HG03097 (cell line): ENCODE results near the gene ARL16.

ENCODE experiments used
- ATAC-seq: cut with Tn5 transposase; IDR thresholded peaks from one replicate; pipeline ENCODE4 v1.9.1; 2021; ENCODE audit not compliant: unreplicated experiment, low FRiP score

Gene ARL16

DNA sequence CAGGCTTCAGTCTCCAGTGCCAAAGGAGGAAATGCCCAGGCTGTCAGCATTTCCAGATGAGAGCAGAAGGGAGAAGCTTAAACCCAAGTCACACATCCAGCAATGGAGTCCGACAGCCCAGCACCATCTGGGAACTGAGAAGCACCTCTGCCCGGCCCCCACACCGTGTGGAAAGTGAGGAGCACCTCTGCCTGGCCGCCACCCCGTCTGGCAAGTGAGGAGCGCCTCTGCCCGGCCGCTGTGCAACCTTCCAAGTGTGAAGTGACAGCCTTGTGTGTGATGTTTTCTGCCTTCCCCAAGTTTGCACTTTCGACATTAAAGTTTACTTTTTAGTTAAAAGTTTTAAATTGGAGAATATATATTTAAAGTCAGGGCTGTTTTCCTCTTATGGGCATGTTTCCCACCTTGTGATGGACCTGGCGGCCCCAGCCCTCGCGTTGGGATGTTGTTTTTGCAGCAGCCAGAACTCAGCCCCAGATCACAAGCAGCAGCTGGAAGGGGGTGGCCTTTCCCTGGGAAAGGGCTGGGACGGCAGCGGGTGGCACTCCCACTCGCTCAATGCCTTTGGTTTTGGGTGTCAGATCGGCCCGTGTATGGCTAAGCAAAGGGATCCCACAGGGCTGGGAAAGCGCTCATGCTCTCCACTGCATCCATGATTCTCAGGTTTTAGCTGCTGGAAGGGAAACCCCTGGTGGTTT lies 9.9 kb downstream of the ARL16 start:
- ATAC-seq: no peak

- no peak for ATAC-seq
Observed at GRCh38 chr17:81672954-81673353, 10.6 kb downstream of the ARL16 start.

- ATAC-seq: no peak
Observed at GRCh38 chr17:81672504-81672903, 11.1 kb downstream of the ARL16 start.

DNA sequence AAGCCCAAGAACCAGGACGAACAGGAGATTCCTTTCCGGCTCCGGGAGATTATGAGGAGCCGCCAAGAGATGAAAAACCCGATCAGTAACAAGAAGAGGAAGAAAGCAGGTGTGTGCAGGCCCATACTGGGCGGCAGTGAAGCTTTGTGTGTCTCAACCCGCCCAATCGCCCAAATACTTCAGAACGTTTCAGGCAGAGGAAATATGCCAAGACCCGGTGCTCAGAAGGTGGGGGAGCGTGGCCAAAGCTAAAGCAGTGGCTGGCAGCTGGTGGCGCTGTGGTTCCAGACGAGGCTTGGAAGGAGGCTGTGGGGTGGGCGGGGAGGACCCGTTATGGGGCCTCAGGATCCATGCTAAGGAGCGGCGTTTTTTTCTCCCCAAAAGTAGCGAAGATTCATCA lies 15.8 kb downstream of the ARL16 start:
- no peak for ATAC-seq

DNA sequence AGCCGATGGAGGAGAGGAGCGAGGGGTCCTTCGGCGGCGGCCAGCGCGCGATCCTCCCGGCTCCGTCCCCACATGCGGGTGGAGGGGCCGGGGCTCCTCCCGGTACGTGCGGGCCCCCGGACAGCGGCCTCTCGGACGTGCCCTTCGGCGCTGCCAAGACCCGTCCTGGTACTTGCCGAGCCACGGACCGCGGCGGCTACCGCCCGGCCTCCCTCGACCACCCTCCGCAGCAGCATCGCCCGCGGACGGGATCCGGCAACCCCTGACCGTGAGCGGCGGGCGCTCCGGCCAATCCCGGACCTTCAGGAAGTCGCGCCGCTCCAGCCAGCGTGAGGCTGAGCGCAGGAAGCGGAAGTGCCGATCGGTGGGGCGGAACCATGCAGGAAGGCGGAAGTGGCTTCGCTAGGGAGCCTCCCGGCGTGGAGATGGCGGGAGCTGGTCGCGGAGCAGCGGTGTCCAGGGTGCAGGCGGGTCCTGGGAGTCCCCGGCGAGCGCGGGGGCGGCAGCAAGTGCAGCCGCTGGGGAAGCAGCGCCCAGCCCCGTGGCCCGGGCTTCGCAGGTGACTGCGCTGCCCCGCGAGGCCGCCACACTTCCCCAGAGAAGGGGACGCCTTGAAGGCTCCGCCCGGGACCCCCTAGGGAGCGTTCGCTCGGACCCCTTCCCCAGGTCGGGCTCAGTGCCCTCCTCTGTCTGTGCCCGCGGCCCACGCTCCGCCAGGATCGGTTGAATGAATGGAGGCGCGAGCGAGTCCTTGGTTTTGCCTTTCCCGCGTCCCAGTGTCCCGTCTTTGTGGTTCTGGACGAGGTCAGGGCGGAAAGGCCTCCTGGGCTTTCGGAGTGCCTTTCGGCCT lies 17.0 kb downstream of the ARL16 start, which contains the start of the genes CCDC137 and OXLD1:
TSS of gene CCDC137 (plus strand) at position 396 of the 850 bp plus-strand sequence. CDS start at position 426, 30 bp downstream.
TSS of gene OXLD1 (minus strand) at position 264 of the 850 bp plus-strand sequence. CDS start at position 236, 28 bp downstream.
- peak; percentile 83 for ATAC-seq

- peak; percentile 8 for ATAC-seq
Observed at GRCh38 chr17:81666092-81666341, 17.6 kb downstream of the ARL16 start.

DNA sequence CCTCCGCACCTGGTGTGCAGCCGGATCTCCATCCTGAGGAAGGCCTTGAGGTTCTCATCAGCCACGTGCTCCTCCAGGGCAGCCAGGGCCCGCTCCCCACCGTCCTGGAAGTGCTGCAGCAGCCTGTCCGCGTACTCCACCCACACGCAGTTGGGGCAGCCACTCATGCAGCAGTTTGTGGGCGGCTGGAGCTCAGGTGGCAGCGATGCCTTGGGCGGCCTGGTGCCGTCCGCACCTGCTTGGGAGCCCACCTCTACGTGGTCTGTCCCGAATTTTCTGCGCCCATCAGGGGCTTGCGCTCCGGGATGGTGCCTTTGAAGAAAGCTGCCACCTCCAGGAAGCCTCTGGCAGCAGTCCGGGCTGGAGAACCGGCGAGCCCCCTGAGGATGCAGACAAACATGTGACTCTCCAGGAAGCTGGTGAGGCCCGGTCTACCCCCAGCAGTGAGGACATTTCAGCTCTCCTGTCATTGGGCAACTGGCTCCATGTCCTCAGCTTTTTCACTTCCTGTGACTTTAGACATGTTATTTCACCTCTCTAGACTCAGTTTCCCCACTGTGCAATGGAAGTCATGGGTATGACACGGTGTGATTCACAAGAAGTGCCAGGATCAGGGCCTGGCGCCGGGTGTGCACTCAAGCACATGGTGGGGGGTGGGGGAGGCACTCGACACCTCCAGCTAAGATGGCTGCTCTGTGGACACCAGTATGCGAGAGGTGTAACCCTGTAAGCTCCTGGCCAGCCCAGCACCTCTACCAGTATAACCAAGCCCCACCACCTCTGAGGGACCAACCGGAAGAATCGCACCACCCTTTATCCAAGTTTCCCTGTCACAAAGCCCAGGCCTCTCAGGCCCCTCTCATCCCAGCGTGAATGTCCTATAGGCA lies 18.1 kb downstream of the ARL16 start:
- ATAC-seq: no peak

- ATAC-seq: no peak
Observed at GRCh38 chr17:81664051-81664470, 19.5 kb downstream of the ARL16 start.

GRCh38 chr17:81662002-81662401 lies 21.6 kb downstream of the ARL16 start:
- ATAC-seq: no peak

DNA sequence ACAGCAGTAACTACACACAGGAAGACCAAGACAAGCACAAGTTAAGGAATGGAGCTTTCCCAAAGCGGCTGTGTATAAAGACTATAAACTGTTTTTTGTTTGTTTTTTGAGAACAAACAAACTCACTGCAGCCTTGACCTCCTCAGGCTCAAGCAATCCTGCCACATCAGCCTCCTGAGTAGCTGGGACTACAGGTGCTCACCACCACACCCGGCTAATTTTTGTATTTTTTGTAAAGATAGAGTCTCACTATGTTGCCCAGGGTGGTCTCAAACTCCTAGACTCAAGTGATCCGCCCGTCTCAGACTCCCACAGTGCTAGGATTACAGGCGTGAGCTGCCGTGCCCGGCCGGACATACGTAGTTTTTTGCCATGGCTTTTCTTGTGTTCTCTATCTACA lies 23.2 kb downstream of the ARL16 start:
- ATAC-seq: no peak

DNA sequence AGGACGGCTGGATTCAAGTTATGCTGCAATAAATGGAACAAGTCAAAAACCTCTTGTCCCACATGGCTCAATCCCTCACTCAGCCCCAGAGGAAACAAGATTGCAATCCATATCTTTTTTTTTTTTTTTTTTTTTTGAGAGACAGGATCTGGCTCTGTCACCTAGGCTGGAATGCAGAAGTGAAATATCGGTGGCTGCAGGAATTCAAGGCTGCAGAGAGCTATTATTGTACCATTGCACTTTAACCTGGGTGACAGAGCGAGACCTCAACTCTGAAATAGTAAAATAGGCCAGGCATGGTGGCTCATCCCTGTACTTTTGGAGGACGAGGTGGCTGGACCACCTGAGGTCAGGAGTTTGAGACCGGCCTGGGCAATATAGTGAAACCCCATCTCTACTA lies 24.6 kb downstream of the ARL16 start:
- ATAC-seq: no peak

- no peak for ATAC-seq
Observed at GRCh38 chr17:81656835-81657234, 26.8 kb downstream of the ARL16 start.

- ATAC-seq: no peak
Observed at GRCh38 chr17:81656118-81656743, 27.4 kb downstream of the ARL16 start, which contains the start of gene PDE6G. Gene PDE6G, minus strand, starts transcription at chr17:81656542. Its CDS starts 3,237 bp downstream, at chr17:81653305.

GRCh38 chr17:81655378-81656117 lies 28.0 kb downstream of the ARL16 start:
- ATAC-seq: no peak

DNA sequence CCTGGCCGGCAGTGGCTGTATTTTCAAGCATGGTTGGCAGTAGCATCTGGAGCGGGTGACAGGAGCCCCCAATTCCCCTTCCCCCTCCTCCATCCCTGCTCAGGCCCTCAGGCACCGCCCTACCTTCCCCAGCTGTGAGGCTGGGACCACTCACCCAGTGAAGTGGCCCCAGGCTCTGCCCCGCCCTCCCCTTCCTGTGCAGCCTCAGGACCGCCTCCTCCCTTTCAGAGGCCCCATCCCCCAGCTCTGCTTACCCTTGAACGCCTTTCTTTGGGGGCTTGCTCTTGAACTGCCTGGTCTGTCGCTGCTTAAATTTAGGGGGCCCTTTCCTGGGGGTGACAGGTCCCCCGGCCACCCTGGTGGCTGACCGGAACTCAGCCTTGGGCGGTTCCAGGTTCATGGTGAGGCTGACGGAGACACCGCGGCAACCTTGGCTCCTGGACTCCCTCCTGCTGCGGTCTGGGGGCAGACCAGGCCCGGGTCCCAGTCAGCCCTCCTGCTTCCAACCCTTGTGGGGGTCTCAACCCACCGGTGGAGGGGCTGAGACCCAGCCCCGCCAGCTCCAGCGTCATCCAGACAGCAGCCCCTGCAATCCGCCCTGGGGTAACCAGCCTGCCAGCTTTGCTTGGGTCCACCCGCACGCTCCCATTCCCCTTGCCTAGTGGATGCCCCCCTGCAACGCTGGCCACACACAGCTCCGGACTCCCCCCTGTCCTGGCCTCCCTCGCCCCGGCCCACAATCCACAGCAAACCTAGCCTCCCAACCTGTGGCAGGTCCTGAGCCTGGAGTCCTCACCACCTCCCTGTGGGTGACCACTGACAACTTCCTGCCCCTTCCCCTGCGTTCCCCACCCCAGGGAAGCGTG lies 30.5 kb downstream of the ARL16 start:
- ATAC-seq: no peak

- ATAC-seq: no peak
Observed at GRCh38 chr17:81651692-81652091, 31.9 kb downstream of the ARL16 start.

GRCh38 chr17:81650951-81651350 lies 32.6 kb downstream of the ARL16 start:
- ATAC-seq: no peak

GRCh38 chr17:81648707-81649085 lies 34.9 kb downstream of the ARL16 start:
- no peak for ATAC-seq
